H1 (cell line): Measurements from ENCODE around the gene CEACAM7. TPM values are rescaled to one million over a fixed set of nuclear protein-coding genes. Genes with fewer than 3 reads are reported as not detected.

Experiments
- CTCF ChIA-PET: fragments of 300-600 bp; sonication (Branson Sonifier 250); formaldehyde crosslinking; loops from one replicate; lab custom pipeline; 2021; ENCODE audit not compliant: partially characterized antibody; lab: Charles Lee
- POLR2A ChIA-PET: fragments of 300-600 bp; sonication (Branson Sonifier 250); formaldehyde crosslinking; loops from one replicate; lab custom pipeline; 2021; ENCODE audit warnings: inconsistent platforms; ENCODE audit not compliant: partially characterized antibody; lab: Charles Lee
- DNase-seq, 2 experiments: peaks; one replicate each; pipeline versions ENCODE4 v3.0.0 to v3.0.0-alpha.2; 2010 to 2022; ENCODE audit warnings: low spot score in 2 of 2, low read depth in 1 of 2, mixed read lengths in 1 of 2
- FAIRE-seq: peaks from 2 replicates; lab custom pipeline; 2011; peaks lifted over from hg19 to GRCh38; lab: Jason Lieb, UNC
- H2AFZ ChIP-seq: 2 replicates; pipeline ENCODE4 v1.8.1; 2012; ENCODE audit warnings: low read length, inconsistent platforms
- H2AK5ac ChIP-seq: 2 replicates; pipeline ENCODE4 v1.6.1; 2013; ENCODE audit warnings: low read depth, low read length
- H2BK120ac ChIP-seq: replicated peaks from 2 replicates; pipeline ENCODE3; 2013; ENCODE audit warnings: low read depth, low read length, inconsistent platforms
- H2BK12ac ChIP-seq: 2 replicates; pipeline ENCODE4 v1.6.1; 2013; ENCODE audit warnings: low read depth, low read length
- H2BK15ac ChIP-seq: 2 replicates; pipeline ENCODE4 v1.6.1; 2013; ENCODE audit warnings: low read length
- H2BK20ac ChIP-seq: 2 replicates; pipeline ENCODE4 v1.6.1; 2013; ENCODE audit warnings: low read length
- H2BK5ac ChIP-seq: 2 replicates; pipeline ENCODE4 v1.6.1; 2013; ENCODE audit warnings: low read depth, low read length
- H3K14ac ChIP-seq: 2 replicates; pipeline ENCODE4 v1.6.1; 2013; ENCODE audit warnings: inconsistent platforms; ENCODE audit not compliant: insufficient read length
- H3K18ac ChIP-seq: 2 replicates; pipeline ENCODE4 v1.6.1; 2013; ENCODE audit warnings: low read length; ENCODE audit errors: extremely low read depth
- H3K23ac ChIP-seq: 2 replicates; pipeline ENCODE4 v1.6.1; 2013; ENCODE audit warnings: inconsistent platforms; ENCODE audit not compliant: insufficient read length
- H3K23me2 ChIP-seq: 2 replicates; pipeline ENCODE4 v1.6.1; 2013; ENCODE audit warnings: low read depth, low read length
- H3K27ac ChIP-seq: 2 replicates; pipeline ENCODE4 v1.6.1; 2011; ENCODE audit warnings: low read depth, low read length, inconsistent platforms
- H3K27me3 ChIP-seq, 4 experiments: replicated peaks in 1 of 4; 1 replicate in 1 of 4; 2 replicates in 3 of 4; pipeline versions ENCODE4 v1.6.1 to v1.8.1; 2011 to 2013; ENCODE audit warnings: low read length in 3 of 4, mild to moderate bottlenecking in 3 of 4, inconsistent platforms in 2 of 4, mixed read lengths in 2 of 4, moderate library complexity in 1 of 4; ENCODE audit not compliant: control insufficient read depth in 3 of 4, insufficient read depth in 3 of 4; ENCODE audit errors: extremely low read depth in 1 of 4
- H3K36me3 ChIP-seq, 4 experiments: 2 replicates each; pipeline versions ENCODE4 v1.6.1 to v1.8.1; 2011 to 2013; ENCODE audit warnings: mild to moderate bottlenecking in 4 of 4, low read length in 3 of 4, moderate library complexity in 2 of 4, control low read depth in 1 of 4, inconsistent platforms in 1 of 4; ENCODE audit not compliant: insufficient read depth in 4 of 4, control insufficient read depth in 2 of 4
- H3K4ac ChIP-seq: replicated peaks from 2 replicates; pipeline ENCODE3; 2013; ENCODE audit warnings: low read length, low read depth, mixed read lengths, inconsistent platforms; ENCODE audit not compliant: insufficient read length
- H3K4me1 ChIP-seq, 4 experiments: replicated peaks in 1 of 4; 1 replicate in 1 of 4; 2 replicates in 3 of 4; pipeline versions ENCODE4 v1.6.1 to v1.8.1; 2011 to 2013; ENCODE audit warnings: low read length in 3 of 4, inconsistent platforms in 2 of 4, mixed read lengths in 1 of 4; ENCODE audit not compliant: insufficient read depth in 4 of 4, control insufficient read depth in 3 of 4
- H3K4me2 ChIP-seq, 2 experiments: 2 replicates each; pipeline versions ENCODE4 v1.6.1 to v1.8.1; 2011 to 2013; ENCODE audit warnings: low read depth in 2 of 2, low read length in 2 of 2, control low read depth in 1 of 2, inconsistent platforms in 1 of 2, mild to moderate bottlenecking in 1 of 2; ENCODE audit not compliant: insufficient read depth in 1 of 2
- H3K4me3 ChIP-seq, 4 experiments: fragments of 200-600, 300-600 bp in 1 of 4; sonication (generic), shearing (Covaris generic), sonication (Bioruptor Twin) in 1 of 4; 2 replicates each; pipeline versions ENCODE4 v1.5.1 to v1.8.1; 2011 to 2016; ENCODE audit warnings: low read length in 4 of 4, low read depth in 3 of 4, control low read depth in 2 of 4, inconsistent platforms in 2 of 4, mild to moderate bottlenecking in 2 of 4, mixed read lengths in 1 of 4, moderate library complexity in 1 of 4; ENCODE audit not compliant: insufficient read depth in 2 of 4; ENCODE audit errors: extremely low read depth in 1 of 4
- H3K56ac ChIP-seq: replicated peaks from 2 replicates; pipeline ENCODE3; 2013; ENCODE audit warnings: low read depth, mild to moderate bottlenecking, mixed read lengths, low read length, inconsistent platforms; ENCODE audit not compliant: insufficient read length
- H3K79me1 ChIP-seq: 2 replicates; pipeline ENCODE4 v1.6.1; 2013; ENCODE audit warnings: low read depth, low read length, control low read depth
- H3K79me2 ChIP-seq, 2 experiments: 2 replicates each; pipeline versions ENCODE4 v1.6.1 to v1.8.1; 2012 to 2013; ENCODE audit warnings: low read length in 2 of 2, mild to moderate bottlenecking in 2 of 2, inconsistent platforms in 1 of 2; ENCODE audit not compliant: insufficient read depth in 2 of 2, control insufficient read depth in 1 of 2
- H3K9ac ChIP-seq, 4 experiments: replicated peaks in 1 of 4; 1 replicate in 1 of 4; 2 replicates in 3 of 4; pipeline versions ENCODE4 v1.6.1 to v1.8.1; 2011 to 2013; ENCODE audit warnings: low read depth in 3 of 4, low read length in 3 of 4, control low read depth in 2 of 4, mild to moderate bottlenecking in 2 of 4, moderate library complexity in 2 of 4, inconsistent platforms in 1 of 4; ENCODE audit errors: extremely low read depth in 1 of 4
- H3K9me3 ChIP-seq, 2 experiments: 2 replicates each; pipeline versions ENCODE4 v1.6.1 to v1.8.1; 2012 to 2013; ENCODE audit warnings: mild to moderate bottlenecking in 2 of 2, moderate library complexity in 2 of 2, control low read depth in 1 of 2, inconsistent platforms in 1 of 2, low read depth in 1 of 2, low read length in 1 of 2, mixed read lengths in 1 of 2; ENCODE audit not compliant: insufficient read depth in 2 of 2
- H4K20me1 ChIP-seq, 2 experiments: replicated peaks in 1 of 2; 2 replicates each; pipeline versions ENCODE3 to v1.8.1; 2011 to 2013; ENCODE audit warnings: inconsistent platforms in 2 of 2, low read length in 2 of 2, mild to moderate bottlenecking in 1 of 2; ENCODE audit not compliant: insufficient read depth in 2 of 2, control insufficient read depth in 1 of 2
- H4K5ac ChIP-seq: 2 replicates; pipeline ENCODE4 v1.6.1; 2013; ENCODE audit warnings: low read length, low read depth, mixed read lengths, inconsistent platforms; ENCODE audit not compliant: insufficient read length
- H4K8ac ChIP-seq: 2 replicates; pipeline ENCODE4 v1.8.0; 2013; ENCODE audit warnings: mild to moderate bottlenecking, moderate library complexity, low read length, inconsistent platforms; ENCODE audit not compliant: insufficient read depth; ENCODE audit errors: extremely low read depth
- H4K91ac ChIP-seq: replicated peaks from 2 replicates; pipeline ENCODE3; 2013; ENCODE audit warnings: low read length, mixed read lengths, inconsistent platforms; ENCODE audit not compliant: insufficient read length
- CTBP2 ChIP-seq: IDR thresholded peaks from 2 replicates; pipeline ENCODE4 v1.7.0; 2011; ENCODE audit warnings: borderline replicate concordance, mild to moderate bottlenecking, moderate library complexity, mixed read lengths, low read length; ENCODE audit not compliant: insufficient read depth, insufficient read length
- KDM5A ChIP-seq: fragments of 200-600 bp; IDR thresholded peaks from 2 replicates; pipeline ENCODE4 v1.7.1; 2012; ENCODE audit warnings: mild to moderate bottlenecking, low read length, inconsistent platforms, mixed read lengths
- YY1 ChIP-seq: IDR thresholded peaks from 2 replicates; pipeline ENCODE4 v1.6.1; 2011; ENCODE audit warnings: low read depth, mild to moderate bottlenecking, low read length
- WGBS, 2 experiments: shearing (Covaris generic) in 1 of 2; methylation state at CpG; one replicate each; pipeline versions ENCODE4 v1.1.6 to v1.1.7; 2013 to 2015; ENCODE audit warnings: low lambda C conversion rate in 2 of 2, mixed read lengths in 2 of 2, inconsistent platforms in 1 of 2, low coverage in 1 of 2, missing lambda C conversion rate in 1 of 2; ENCODE audit not compliant: insufficient replicate concordance in 2 of 2, insufficient coverage in 1 of 2, insufficient read length in 1 of 2; ENCODE audit errors: extremely low coverage in 1 of 2, missing lambda C conversion rate in 1 of 2; 5-methylcytosine and 5-hydroxymethylcytosine counted together
- polyA plus RNA-seq, 7 experiments: library from polyadenylated mRNA; depleted of rRNA in 3 of 7; stranded (reverse) in 5 of 7; unstranded in 2 of 7; fragments of >200 nt in 5 of 7; fragments of 200-250 nt in 2 of 7; gene quantifications; 1 replicate in 5 of 7; 2 replicates in 1 of 7; 4 replicates in 1 of 7; pipeline versions ENCODE4 v1.2.1 to v1.2.3, GENCODE V29; 2011 to 2013; ENCODE audit warnings: missing spikeins in 2 of 7, mixed read lengths in 2 of 7
- total RNA-seq: library from RNA; stranded (reverse); fragmentation: NEBNext Ultra II Directional; extraction: Animal tissue kit (Norgen Biotek cat#: 25700); gene quantifications from 2 replicates; pipeline ENCODE4 v1.2.1, GENCODE V29; 2021

Gene CEACAM7
- total and polyA plus RNA-seq, 2 of the 8 experiments (the other 6 are each of a cell fraction or from before 2014, with no cell fraction given): not detected

GRCh38 chr19:41649827-41650226 lies 38.2 kb downstream of the CEACAM7 start:
- H3K18ac ChIP-seq: no peak overlapping the region
- no peak for TF ChIP-seq KDM5A
- TF ChIP-seq YY1: no peak
- TF ChIP-seq CTBP2: no peak
- H3K79me1 ChIP-seq: no peaks in the 10 kb centered on the region
- CTCF ChIA-PET: interaction anchor here (0.6 to 4.7 kb wide), 2 partner anchors 9 to 131 kb away, joined by 4 to 34 read pairs; no protein-coding TSS in a partner anchor
- no peak overlapping the region for H4K8ac ChIP-seq
- H4K91ac ChIP-seq: no peak overlapping the region
- H3K27ac ChIP-seq: no peak overlapping the region
- POLR2A ChIA-PET: no interaction called here
- H3K4me3 ChIP-seq: no peak overlapping the region
- H3K23ac ChIP-seq: no peak overlapping the region
- H3K4me2 ChIP-seq: no peak overlapping the region
- H3K14ac ChIP-seq: no peak overlapping the region
- no peak overlapping the region for H3K4ac ChIP-seq
- no peak overlapping the region for H2AFZ ChIP-seq
- H3K56ac ChIP-seq: no peak overlapping the region
- no peaks in the 10 kb centered on the region for H3K4me1 ChIP-seq
- H4K5ac ChIP-seq: no peak overlapping the region
- H2BK15ac ChIP-seq: no peak overlapping the region
- H3K27me3 ChIP-seq: no peaks in the 10 kb centered on the region
- no peak overlapping the region for H2BK20ac ChIP-seq
- no peak overlapping the region for H2BK120ac ChIP-seq
- no peaks in the 10 kb centered on the region for H3K23me2 ChIP-seq
- H3K79me2 ChIP-seq: no peaks in the 10 kb centered on the region
- H2AK5ac ChIP-seq: no peak overlapping the region
- no peak for FAIRE-seq
- H3K9me3 ChIP-seq: peaks cover 53 to 69% of the 10 kb centered on the region in 2 experiments
- H3K9ac ChIP-seq: no peak overlapping the region
- H3K36me3 ChIP-seq: no peaks in the 10 kb centered on the region
- no peak overlapping the region for H2BK12ac ChIP-seq
- no peaks in the 10 kb centered on the region for H4K20me1 ChIP-seq
- 69% methylated on average over 3 of the region's 3 CpGs; no CpG with 5 or more reads in 1 of the 2 experiments for WGBS, 2 experiments
- H2BK5ac ChIP-seq: no peak overlapping the region
- no peak for DNase-seq
